Psoas muscle (tissue), 8 donors: Measurements from ENCODE around the gene RIMS1. TPM values are rescaled to one million over a fixed set of nuclear protein-coding genes. Genes with fewer than 3 reads are reported as not detected.

Source experiments
- ATAC-seq, 4 donors: fragments of 200-7000 bp; cut with Tn5 transposase; one replicate each; pipeline ENCODE4 v1.9.1; 2020; ENCODE audit warnings: moderate library complexity in 3 of 4, mild to moderate bottlenecking in 2 of 4
- DNase-seq, 2 donors: peaks; one replicate each; pipeline ENCODE4 v3.0.0-alpha.2; 2020
- H3K27ac ChIP-seq: fragments of 200-600 bp; one replicate; pipeline ENCODE4 v1.8.0; 2022
- H3K27me3 ChIP-seq, 3 donors: fragments of 200-600 bp in 1 of 3; one replicate each; pipeline versions ENCODE4 v1.6.1 to v1.8.0; 2013 to 2022; ENCODE audit warnings: low read length in 2 of 3, mild to moderate bottlenecking in 2 of 3, moderate library complexity in 1 of 3; ENCODE audit not compliant: insufficient read depth in 3 of 3
- H3K36me3 ChIP-seq, 2 donors: fragments of 200-600 bp in 1 of 2; one replicate each; pipeline versions ENCODE4 v1.6.1 to v1.8.0; 2013 to 2022; ENCODE audit warnings: low read depth in 1 of 2, mild to moderate bottlenecking in 1 of 2, moderate library complexity in 1 of 2; ENCODE audit not compliant: insufficient read depth in 1 of 2
- H3K4me1 ChIP-seq: fragments of 200-600 bp; one replicate; pipeline ENCODE4 v1.8.0; 2022
- H3K4me3 ChIP-seq: fragments of 200-600 bp; one replicate; pipeline ENCODE4 v1.8.0; 2022; ENCODE audit warnings: mild to moderate bottlenecking
- H3K9me3 ChIP-seq: fragments of 200-600 bp; one replicate; pipeline ENCODE4 v1.8.0; 2022
- CTCF ChIP-seq: fragments of 200-600 bp; IDR thresholded peaks from one replicate; pipeline ENCODE4 v1.8.0; 2022; ENCODE audit warnings: antibody characterized with exemption
- WGBS, 3 donors: extraction: QIAGEN DNeasy Blood & Tissue Kit; methylation state at CpG; one replicate each; pipeline versions ENCODE4 v1.1.6 to v1.1.7; 2013; 5-methylcytosine and 5-hydroxymethylcytosine counted together
- intact Hi-C, 2 donors: fragments of 100-400 bp; cut with DNase I; formaldehyde crosslinking; loops; one replicate each; pipeline versions ENCODE4 v1.11.0 to v1.14.2; 2022
- polyA plus RNA-seq, 3 donors: library from polyadenylated mRNA; stranded (reverse); fragments of 200-250 nt; gene quantifications; one replicate each; pipeline ENCODE4 v1.2.3, GENCODE V29; 2013
- total RNA-seq, 4 donors: library from RNA; stranded (reverse); fragmentation: NEBNext Ultra II Directional in 2 of 4; extraction: Animal tissue kit (Norgen Biotek cat#: 25700) in 2 of 4; gene quantifications; one replicate each; pipeline versions ENCODE4 v1.2.1 to v1.2.4, GENCODE V29; 2021 to 2023
- donor health status: healthy with polysubstance abuse.
- donor health status: DM: no; HTN: no; CAD: no; lungs with moderate emphysema.
- donor health status: Bipolar disorder and iron deficiency.
- donor health status: healthy.
- donor health status: DM: yes; HTN: yes; CAD: no.
- donor health status: DM: no; HTN: no; CAD: no.
- donor health status: DM: no; HTN: no; CAD: no.
- donor health status: DM: yes; HTN: yes; CAD: no.

The RIMS1 gene
- total and polyA plus RNA-seq, 7 donors, result 0.03 to 2.0 (median 0.22) TPM

- Histone ChIP-seq H3K9me3 (no peaks in the 10 kb centered on the region), H3K27ac (no peak overlapping the region), H3K36me3 (no peaks in the 10 kb centered on the region), H3K4me3 (no peak overlapping the region), H3K27me3 (no peaks in the 10 kb centered on the region), H3K4me1 (no peaks in the 10 kb centered on the region)
- intact Hi-C loops, result no loop called here
- no peak for TF ChIP-seq CTCF
- DNase-seq (no peak), ATAC-seq (no peak)
Observed at GRCh38 chr6:72219536-72219935, 333.2 kb downstream of the RIMS1 start.

- Histone ChIP-seq H3K27ac (no peak overlapping the region), H3K27me3 (no peaks in the 10 kb centered on the region), H3K9me3 (no peaks in the 10 kb centered on the region), H3K36me3 (no peaks in the 10 kb centered on the region), H3K4me3 (no peak overlapping the region), H3K4me1 (no peaks in the 10 kb centered on the region)
- no peak for TF ChIP-seq CTCF
- intact Hi-C loops, result no loop called here
- ATAC-seq (no peak), DNase-seq (no peak)
- WGBS, 3 donors, result 0 to 43% (median 40%) methylated on average over 1 of the region's 1 CpG
Observed at GRCh38 chr6:72238021-72238420, 351.7 kb downstream of the RIMS1 start.

GRCh38 chr6:72238900-72239299, 352.6 kb downstream of the RIMS1 start:
- Histone ChIP-seq H3K4me1 (no peaks in the 10 kb centered on the region), H3K4me3 (no peak overlapping the region), H3K27ac (no peak overlapping the region), H3K27me3 (no peaks in the 10 kb centered on the region), H3K9me3 (no peaks in the 10 kb centered on the region), H3K36me3 (no peaks in the 10 kb centered on the region)
- DNase-seq (no peak), ATAC-seq (no peak)
- WGBS, 3 donors, result 80 to 89% (median 82%) methylated on average over 1 of the region's 1 CpG
- intact Hi-C loops, result no loop called here
- TF ChIP-seq CTCF, result no peak

GRCh38 chr6:72245565-72245964, 359.2 kb downstream of the RIMS1 start:
- Histone ChIP-seq H3K27ac (no peak overlapping the region), H3K4me3 (no peak overlapping the region), H3K36me3 (no peaks in the 10 kb centered on the region), H3K27me3 (no peaks in the 10 kb centered on the region), H3K4me1 (no peaks in the 10 kb centered on the region), H3K9me3 (no peaks in the 10 kb centered on the region)
- ATAC-seq, result no peak
- DNase-seq, result no peak
- no peak for TF ChIP-seq CTCF
- intact Hi-C loops, result no loop called here
- WGBS, 3 donors, result 6 to 13% (median 8%) methylated on average over 2 of the region's 2 CpGs

GRCh38 chr6:72246926-72247325, 360.6 kb downstream of the RIMS1 start:
- WGBS, 3 donors, result 85 to 96% (median 93%) methylated on average over 4 of the region's 4 CpGs
- intact Hi-C loops, result no loop called here

More at GRCh38 chr6:72246926-72247325, 360.6 kb downstream of the RIMS1 start:
- Histone ChIP-seq H3K4me3 (no peak overlapping the region), H3K36me3 (no peaks in the 10 kb centered on the region), H3K9me3 (no peaks in the 10 kb centered on the region), H3K27ac (no peak overlapping the region), H3K4me1 (no peaks in the 10 kb centered on the region), H3K27me3 (no peaks in the 10 kb centered on the region)
- DNase-seq, result no peak
- TF ChIP-seq CTCF, result no peak
- no peak for ATAC-seq
